ENCODE results near the gene PFKFB1. TPM values are rescaled to one million over a fixed set of nuclear protein-coding genes. Genes with fewer than 3 reads are reported as not detected.

The PFKFB1 gene
- total RNA-seq, 1 donor from 2014 or later = 0.83 TPM

GRCh38 chrX:55004231-55004630 is 10.2 kb upstream of the PFKFB1 start:
- peaks cover 23% of the 10 kb centered on the region for H3K4me1 Mint-ChIP-seq
- peaks cover 6% of the 10 kb centered on the region for H3K9me3 Mint-ChIP-seq
- DNase-seq (ENCODE audit: low spot score in 2 of 2, unreplicated experiment in 2 of 2) = no peak
- peaks cover 9% of the 10 kb centered on the region for H3K36me3 Mint-ChIP-seq
- H3K27me3 Mint-ChIP-seq (ENCODE audit: low read depth) = no peaks in the 10 kb centered on the region
- H3K4me3 Mint-ChIP-seq = no peak overlapping the region
- H3K27ac Mint-ChIP-seq = no peak overlapping the region
- TF ChIP-seq CTCF (IDR thresholded peaks at IDR 0.05; ENCODE audit: unreplicated experiment) = no peak

GRCh38 chrX:54999717-55000598 is 6.0 kb upstream of the PFKFB1 start, which contains the start of gene APEX2:
Gene APEX2, plus strand, starts transcription at chrX:55000363. Its CDS starts 60 bp downstream, at chrX:55000423.
- H3K27me3 Mint-ChIP-seq (ENCODE audit: low read depth) = no peaks in the 10 kb centered on the region
- no peak for TF ChIP-seq CTCF (IDR thresholded peaks at IDR 0.05; ENCODE audit: unreplicated experiment)
- peaks cover 13% of the 10 kb centered on the region for H3K4me1 Mint-ChIP-seq
- peak within 1 kb of the TSS; percentile 89 for H3K4me3 Mint-ChIP-seq
- peaks cover 6% of the 10 kb centered on the region for H3K36me3 Mint-ChIP-seq
- H3K27ac Mint-ChIP-seq = peak within 1 kb of the TSS; percentile 96
- DNase-seq (ENCODE audit: low spot score in 2 of 2, unreplicated experiment in 2 of 2) = peak; percentile 62 to 78
- H3K9me3 Mint-ChIP-seq = peaks cover 14% of the 10 kb centered on the region

- Mint-ChIP-seq H3K27me3 (ENCODE audit: low read depth) (no peaks in the 10 kb centered on the region), H3K9me3 (peaks cover 11% of the 10 kb centered on the region), H3K36me3 (no peaks in the 10 kb centered on the region), H3K4me1 (peaks cover 5% of the 10 kb centered on the region), H3K4me3 (no peak overlapping the region), H3K27ac (no peak overlapping the region)
- no peak for DNase-seq (ENCODE audit: low spot score in 2 of 2, unreplicated experiment in 2 of 2)
- no peak for TF ChIP-seq CTCF (IDR thresholded peaks at IDR 0.05; ENCODE audit: unreplicated experiment)
Measured at GRCh38 chrX:54995621-54996020, 1.6 kb upstream of the PFKFB1 start.

- Mint-ChIP-seq H3K27ac (no peak overlapping the region), H3K36me3 (no peaks in the 10 kb centered on the region), H3K4me3 (no peak overlapping the region), H3K9me3 (peaks cover 11% of the 10 kb centered on the region), H3K4me1 (peaks cover 2% of the 10 kb centered on the region), H3K27me3 (ENCODE audit: low read depth) (no peaks in the 10 kb centered on the region)
- DNase-seq (ENCODE audit: low spot score in 2 of 2, unreplicated experiment in 2 of 2) = no peak
- TF ChIP-seq CTCF (IDR thresholded peaks at IDR 0.05; ENCODE audit: unreplicated experiment) = no peak
Measured at GRCh38 chrX:54994668-54995351, 822 bp upstream of the PFKFB1 start.

- no peak overlapping the region for H3K4me3 Mint-ChIP-seq
- no peaks in the 10 kb centered on the region for H3K4me1 Mint-ChIP-seq
- DNase-seq (ENCODE audit: low spot score in 2 of 2, unreplicated experiment in 2 of 2) = no peak
- peaks cover 14% of the 10 kb centered on the region for H3K9me3 Mint-ChIP-seq
- H3K36me3 Mint-ChIP-seq = no peaks in the 10 kb centered on the region
- no peak for TF ChIP-seq CTCF (IDR thresholded peaks at IDR 0.05; ENCODE audit: unreplicated experiment)
- H3K27ac Mint-ChIP-seq = no peak overlapping the region
- H3K27me3 Mint-ChIP-seq (ENCODE audit: low read depth) = no peaks in the 10 kb centered on the region
Measured at GRCh38 chrX:54992911-54993622, 921 bp downstream of the PFKFB1 start.

Measured in mesothelial cell of epicardium (in vitro differentiated cells).